Measurements from ENCODE around the gene MTG1.
"Not testable (repeated sequence)": the region's sequence is repeated elsewhere in the genome, so short reads cannot be mapped to it uniquely, and the experiment has no call there.

The MTG1 gene

GRCh38 chr10:133466683-133467275, 72.8 kb downstream of the MTG1 start:
- no peak for DNase-seq (ENCODE audit: low read depth)

- DNase-seq (ENCODE audit: low read depth) = no peak
Measured at GRCh38 chr10:133467286-133467911, 73.4 kb downstream of the MTG1 start.

DNA sequence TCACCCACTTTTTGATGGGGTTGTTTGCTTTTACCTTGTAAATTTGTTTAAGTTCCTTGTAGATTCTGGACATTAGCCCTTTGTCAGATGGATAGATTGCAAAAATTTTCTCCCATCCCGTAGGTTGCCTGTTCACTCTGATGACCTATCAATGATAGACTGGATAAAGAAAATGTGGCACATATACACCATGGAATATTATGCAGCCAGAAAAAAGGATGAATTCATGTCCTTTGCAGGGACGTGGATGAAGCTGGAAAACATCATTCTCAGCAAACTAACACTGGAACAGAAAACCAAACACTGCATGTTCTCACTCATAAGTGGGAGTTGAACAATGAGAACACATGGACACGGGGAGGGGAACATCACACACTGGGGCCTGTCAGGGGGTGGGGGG, 75.2 kb downstream of the MTG1 start:
- DNase-seq (ENCODE audit: low read depth) = not testable (repeated sequence)

GRCh38 chr10:133471300-133472109, 77.5 kb downstream of the MTG1 start:
- DNase-seq (ENCODE audit: low read depth) = no peak
